MM.1S (cell line): ENCODE results near the gene HOXC10.

ENCODE experiments used
- DNase-seq: peaks from one replicate; pipeline ENCODE4 v3.0.0-alpha.2; 2015
- H2AFZ ChIP-seq: fragments of 300-600 bp; sonication (generic); 2 replicates; pipeline ENCODE4 v1.6.0; 2016; ENCODE audit warnings: antibody characterized with exemption, low read length
- H3F3A ChIP-seq: fragments of 300-600 bp; sonication (generic); 2 replicates; pipeline ENCODE4 v1.6.1; 2016; ENCODE audit warnings: mild to moderate bottlenecking, antibody characterized with exemption, low read length, moderate library complexity, mixed read lengths; ENCODE audit not compliant: insufficient read depth
- H3K27ac ChIP-seq: fragments of 300-600 bp; sonication (generic); 2 replicates; pipeline ENCODE4 v1.5.1; 2016; ENCODE audit warnings: mild to moderate bottlenecking, low read length
- H3K27me3 ChIP-seq: fragments of 300-600 bp; sonication (generic); replicated peaks from 2 replicates; pipeline ENCODE4 v1.6.0; 2016; ENCODE audit warnings: low read length; ENCODE audit not compliant: insufficient read depth
- H3K36me3 ChIP-seq: fragments of 300-600 bp; sonication (generic); replicated peaks from 2 replicates; pipeline ENCODE4 v1.6.1; 2016; ENCODE audit warnings: mild to moderate bottlenecking, low read length, mixed read lengths; ENCODE audit not compliant: insufficient read depth
- H3K4me1 ChIP-seq: fragments of 300-600 bp; sonication (generic); 2 replicates; pipeline ENCODE4 v1.6.1; 2016; ENCODE audit warnings: low read length, mixed read lengths
- H3K4me2 ChIP-seq: fragments of 300-600 bp; sonication (generic); 2 replicates; pipeline ENCODE4 v1.6.0; 2016; ENCODE audit warnings: low read depth, low read length
- H3K4me3 ChIP-seq: fragments of 300-600 bp; sonication (generic); 2 replicates; pipeline ENCODE4 v1.5.1; 2016; ENCODE audit warnings: low read length, mixed read lengths
- H3K79me2 ChIP-seq: fragments of 300-600 bp; sonication (generic); 2 replicates; pipeline ENCODE4 v1.6.1; 2016; ENCODE audit warnings: mixed run types, low read length, mixed read lengths
- H3K9ac ChIP-seq: fragments of 300-600 bp; sonication (generic); 2 replicates; pipeline ENCODE4 v1.6.1; 2016; ENCODE audit warnings: low read length, mixed read lengths
- H3K9me2 ChIP-seq: fragments of 300-600 bp; sonication (generic); replicated peaks from 2 replicates; pipeline ENCODE4 v1.6.1; 2016; ENCODE audit warnings: mild to moderate bottlenecking, low read length, mixed read lengths; ENCODE audit not compliant: insufficient read depth
- H3K9me3 ChIP-seq: fragments of 300-600 bp; sonication (generic); replicated peaks from 2 replicates; pipeline ENCODE4 v1.6.1; 2016; ENCODE audit warnings: mild to moderate bottlenecking, low read length, mixed read lengths; ENCODE audit not compliant: insufficient read depth
- H4K20me1 ChIP-seq: fragments of 300-600 bp; sonication (generic); 2 replicates; pipeline ENCODE4 v1.6.1; 2016; ENCODE audit warnings: mild to moderate bottlenecking, low read length, moderate library complexity, mixed read lengths; ENCODE audit not compliant: insufficient read depth
- CTCF ChIP-seq: fragments of 300-600 bp; sonication (generic); IDR thresholded peaks from 2 replicates; pipeline ENCODE4 v1.5.1; 2016; ENCODE audit warnings: antibody characterized with exemption, low read length, mixed read lengths
- EZH2 ChIP-seq: fragments of 300-600 bp; sonication (generic); optimal IDR thresholded peaks from 2 replicates; pipeline ENCODE3; 2017; ENCODE audit warnings: low read depth, mild to moderate bottlenecking, antibody characterized with exemption, low read length, mixed read lengths
- EZH2phosphoT487 ChIP-seq: fragments of 300-600 bp; sonication (generic); IDR thresholded peaks from 2 replicates; pipeline ENCODE4 v1.6.1; 2018; ENCODE audit warnings: antibody characterized with exemption, low read length

Gene HOXC10

GRCh38 chr12:53971129-53971528 lies 13.8 kb upstream of the HOXC10 start:
- TF ChIP-seq EZH2: no peak
- TF ChIP-seq EZH2phosphoT487: no peak
- TF ChIP-seq CTCF: no peak
- no peak overlapping the region for H3K9ac ChIP-seq
- H3K9me2 ChIP-seq: no peaks in the 10 kb centered on the region
- no peaks in the 10 kb centered on the region; the same call in 1 of the 2 replicates for H4K20me1 ChIP-seq
- peaks cover 4% of the 10 kb centered on the region; the same call in 1 of the 2 replicates for H3F3A ChIP-seq
- no peak overlapping the region for H3K27ac ChIP-seq
- no peaks in the 10 kb centered on the region for H3K4me1 ChIP-seq
- H2AFZ ChIP-seq: no peak overlapping the region
- peaks cover 97% of the 10 kb centered on the region for H3K27me3 ChIP-seq
- no peak overlapping the region for H3K4me2 ChIP-seq
- H3K4me3 ChIP-seq: no peak overlapping the region
- no peaks in the 10 kb centered on the region for H3K79me2 ChIP-seq
- H3K9me3 ChIP-seq: no peaks in the 10 kb centered on the region
- DNase-seq: no peak
- H3K36me3 ChIP-seq: no peaks in the 10 kb centered on the region

GRCh38 chr12:53971686-53972085 lies 13.3 kb upstream of the HOXC10 start:
- Histone ChIP-seq H3F3A (peaks cover 4% of the 10 kb centered on the region; the same call in 1 of the 2 replicates), H3K9me3 (no peaks in the 10 kb centered on the region), H3K36me3 (no peaks in the 10 kb centered on the region), H3K4me1 (no peaks in the 10 kb centered on the region), H3K4me3 (no peak overlapping the region), H4K20me1 (no peaks in the 10 kb centered on the region; the same call in 1 of the 2 replicates), H3K27me3 (peaks cover 97% of the 10 kb centered on the region), H3K79me2 (no peaks in the 10 kb centered on the region), H3K27ac (no peak overlapping the region), H2AFZ (no peak overlapping the region), H3K9ac (no peak overlapping the region), H3K4me2 (no peak overlapping the region), H3K9me2 (no peaks in the 10 kb centered on the region)
- no peak for TF ChIP-seq EZH2
- TF ChIP-seq EZH2phosphoT487: no peak
- TF ChIP-seq CTCF: no peak
- DNase-seq: no peak

DNA sequence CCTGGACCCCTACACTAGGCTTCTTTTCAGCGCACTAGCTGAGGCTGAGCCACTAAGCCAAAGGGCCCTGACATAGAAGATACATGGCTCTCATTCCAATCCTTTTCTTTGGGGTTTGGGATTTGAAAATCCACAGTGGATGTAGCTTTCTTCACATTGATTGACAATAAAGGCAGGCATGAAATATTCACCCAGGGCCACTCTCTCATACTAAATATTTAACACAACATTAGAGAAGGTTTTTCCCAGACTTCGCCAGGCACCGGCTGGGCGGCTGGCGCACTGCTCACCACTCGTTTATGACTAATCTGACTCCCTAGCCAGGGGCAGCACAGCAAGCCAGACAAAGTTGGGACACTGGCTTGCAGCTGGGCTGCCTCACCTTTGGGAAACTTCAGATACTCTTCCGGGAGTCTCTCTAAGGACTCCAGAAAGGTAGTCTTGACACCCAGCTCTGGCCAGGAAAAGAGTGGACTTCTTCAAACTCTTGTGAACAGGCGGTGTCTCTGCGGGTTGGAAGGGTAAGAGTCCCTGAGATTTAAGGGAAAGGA lies 12.7 kb upstream of the HOXC10 start:
- no peak overlapping the region for H3K4me3 ChIP-seq
- H3K9me3 ChIP-seq: no peaks in the 10 kb centered on the region
- H3K4me2 ChIP-seq: no peak overlapping the region

More for the DNA sequence above, 12.7 kb upstream of the HOXC10 start:
- H3K27ac ChIP-seq: no peak overlapping the region
- H3F3A ChIP-seq: peaks cover 4% of the 10 kb centered on the region; the same call in 1 of the 2 replicates
- no peak overlapping the region for H3K9ac ChIP-seq
- H3K27me3 ChIP-seq: peaks cover 97% of the 10 kb centered on the region
- TF ChIP-seq EZH2: no peak
- TF ChIP-seq EZH2phosphoT487: no peak
- no peak for TF ChIP-seq CTCF
- no peaks in the 10 kb centered on the region for H3K4me1 ChIP-seq
- H4K20me1 ChIP-seq: no peaks in the 10 kb centered on the region; the same call in 1 of the 2 replicates
- H2AFZ ChIP-seq: no peak overlapping the region
- no peaks in the 10 kb centered on the region for H3K9me2 ChIP-seq
- H3K79me2 ChIP-seq: no peaks in the 10 kb centered on the region
- H3K36me3 ChIP-seq: no peaks in the 10 kb centered on the region
- no peak for DNase-seq
